Glutamatergic neuron (in vitro differentiated cells): ENCODE data around the gene CHST9. TPM values are rescaled to one million over a fixed set of nuclear protein-coding genes. Genes with fewer than 3 reads are reported as not detected.
"Not testable (repeated sequence)": the region's sequence is repeated elsewhere in the genome, so short reads cannot be mapped to it uniquely, and the experiment has no call there.

Source experiments
- DNase-seq: peaks from one replicate; pipeline ENCODE4 v3.0.0; 2022
- H3K27ac Mint-ChIP-seq: one replicate; pipeline ENCODE4 v1.8.0; 2020; ENCODE audit warnings: mild to moderate bottlenecking, mixed read lengths, inconsistent platforms; ENCODE audit not compliant: unreplicated experiment
- H3K27me3 Mint-ChIP-seq: one replicate; pipeline ENCODE4 v1.8.0; 2020; ENCODE audit warnings: mild to moderate bottlenecking, moderate library complexity, mixed read lengths, inconsistent platforms; ENCODE audit not compliant: unreplicated experiment
- H3K36me3 Mint-ChIP-seq: one replicate; pipeline ENCODE4 v1.8.0; 2020; ENCODE audit warnings: mild to moderate bottlenecking, mixed read lengths, inconsistent platforms; ENCODE audit not compliant: unreplicated experiment
- H3K4me1 Mint-ChIP-seq: one replicate; pipeline ENCODE4 v1.8.0; 2020; ENCODE audit warnings: mild to moderate bottlenecking, low read depth, mixed read lengths, inconsistent platforms; ENCODE audit not compliant: unreplicated experiment
- H3K4me3 Mint-ChIP-seq: one replicate; pipeline ENCODE4 v1.8.0; 2020; ENCODE audit warnings: mild to moderate bottlenecking, mixed read lengths, inconsistent platforms; ENCODE audit not compliant: unreplicated experiment
- H3K9me3 Mint-ChIP-seq: one replicate; pipeline ENCODE4 v1.8.0; 2020; ENCODE audit warnings: mild to moderate bottlenecking, moderate library complexity, mixed read lengths, inconsistent platforms; ENCODE audit not compliant: unreplicated experiment
- total RNA-seq: library from RNA; stranded (reverse); fragmentation: NEBNext Ultra II Directional; extraction: Animal tissue kit (Norgen Biotek cat#: 25700); gene quantifications from one replicate; pipeline ENCODE4 v1.2.1, GENCODE V29; 2021; ENCODE audit not compliant: unreplicated experiment
- TF ChIP-seq, protein P1 (sequence below): fragments of 200-600 bp; sonication (generic); IDR thresholded peaks from one replicate; pipeline ENCODE4 v1.5.0; 2021; ENCODE audit not compliant: partially characterized antibody, unreplicated experiment

CHST9 gene
- total RNA-seq, 1 donor from 2014 or later, result not detected

DNA sequence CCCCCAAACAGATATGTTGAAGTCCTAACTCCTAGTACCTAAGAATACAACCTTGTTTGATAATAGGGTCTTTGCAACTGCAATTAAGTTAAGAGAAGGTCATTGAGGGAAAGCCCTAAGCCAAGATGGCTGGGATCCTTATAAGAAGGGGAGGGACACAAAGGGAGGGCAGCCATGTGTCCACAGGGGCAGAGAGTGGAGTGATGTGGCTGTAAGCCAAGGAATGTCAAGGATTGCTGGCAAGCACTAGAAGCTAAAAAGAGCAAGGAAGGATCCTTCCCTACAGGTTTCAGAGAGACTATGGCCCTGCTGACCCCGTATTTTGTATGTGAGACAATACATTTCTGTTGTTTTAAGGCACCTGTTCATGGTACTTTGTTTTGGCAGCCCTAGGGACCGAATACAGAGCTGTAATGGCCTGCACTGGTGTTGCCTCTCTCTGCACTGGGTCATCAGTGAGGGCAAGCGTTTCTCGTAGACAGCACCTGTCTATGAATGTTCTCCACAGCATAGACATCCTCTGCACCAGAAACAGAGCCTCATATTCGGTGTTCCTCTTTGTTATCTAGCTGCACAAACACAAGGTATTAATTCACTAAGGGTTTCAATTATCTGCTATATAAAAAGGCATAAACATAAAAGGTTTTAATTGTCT lies 244.2 kb downstream of the CHST9 start:
- no peak overlapping the region for H3K4me3 Mint-ChIP-seq
- H3K36me3 Mint-ChIP-seq, result no peaks in the 10 kb centered on the region
- TF ChIP-seq, protein P1, sequence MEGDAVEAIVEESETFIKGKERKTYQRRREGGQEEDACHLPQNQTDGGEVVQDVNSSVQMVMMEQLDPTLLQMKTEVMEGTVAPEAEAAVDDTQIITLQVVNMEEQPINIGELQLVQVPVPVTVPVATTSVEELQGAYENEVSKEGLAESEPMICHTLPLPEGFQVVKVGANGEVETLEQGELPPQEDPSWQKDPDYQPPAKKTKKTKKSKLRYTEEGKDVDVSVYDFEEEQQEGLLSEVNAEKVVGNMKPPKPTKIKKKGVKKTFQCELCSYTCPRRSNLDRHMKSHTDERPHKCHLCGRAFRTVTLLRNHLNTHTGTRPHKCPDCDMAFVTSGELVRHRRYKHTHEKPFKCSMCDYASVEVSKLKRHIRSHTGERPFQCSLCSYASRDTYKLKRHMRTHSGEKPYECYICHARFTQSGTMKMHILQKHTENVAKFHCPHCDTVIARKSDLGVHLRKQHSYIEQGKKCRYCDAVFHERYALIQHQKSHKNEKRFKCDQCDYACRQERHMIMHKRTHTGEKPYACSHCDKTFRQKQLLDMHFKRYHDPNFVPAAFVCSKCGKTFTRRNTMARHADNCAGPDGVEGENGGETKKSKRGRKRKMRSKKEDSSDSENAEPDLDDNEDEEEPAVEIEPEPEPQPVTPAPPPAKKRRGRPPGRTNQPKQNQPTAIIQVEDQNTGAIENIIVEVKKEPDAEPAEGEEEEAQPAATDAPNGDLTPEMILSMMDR, result no peak
- H3K27me3 Mint-ChIP-seq, result no peaks in the 10 kb centered on the region
- no peaks in the 10 kb centered on the region for H3K9me3 Mint-ChIP-seq
- DNase-seq, result no peak
- no peak overlapping the region for H3K27ac Mint-ChIP-seq
- H3K4me1 Mint-ChIP-seq, result no peaks in the 10 kb centered on the region

DNA sequence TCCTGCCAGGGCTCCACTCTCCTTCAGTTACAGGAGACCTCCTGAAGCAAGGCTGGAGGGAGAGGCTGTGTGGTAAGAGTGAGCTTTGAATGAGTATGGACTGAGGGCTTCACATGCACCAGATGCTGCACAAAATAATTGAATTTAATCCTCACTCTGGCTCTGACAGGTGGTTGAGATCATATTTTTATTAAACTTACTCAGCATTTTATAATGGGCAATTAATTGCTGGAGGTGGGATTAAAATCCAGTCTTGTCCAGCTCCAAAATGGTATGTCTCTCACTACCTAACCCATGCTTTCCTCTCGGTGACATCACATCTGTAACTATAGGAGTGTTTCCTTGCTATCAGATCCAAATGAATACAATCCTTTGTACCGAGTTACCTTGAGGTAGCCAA lies 253.4 kb downstream of the CHST9 start:
- Mint-ChIP-seq H3K4me3 (no peak overlapping the region), H3K27me3 (no peaks in the 10 kb centered on the region), H3K36me3 (peaks cover 5% of the 10 kb centered on the region), H3K9me3 (no peaks in the 10 kb centered on the region), H3K4me1 (peaks cover 4% of the 10 kb centered on the region), H3K27ac (no peak overlapping the region)
- TF ChIP-seq, protein P1, result no peak
- no peak for DNase-seq

DNA sequence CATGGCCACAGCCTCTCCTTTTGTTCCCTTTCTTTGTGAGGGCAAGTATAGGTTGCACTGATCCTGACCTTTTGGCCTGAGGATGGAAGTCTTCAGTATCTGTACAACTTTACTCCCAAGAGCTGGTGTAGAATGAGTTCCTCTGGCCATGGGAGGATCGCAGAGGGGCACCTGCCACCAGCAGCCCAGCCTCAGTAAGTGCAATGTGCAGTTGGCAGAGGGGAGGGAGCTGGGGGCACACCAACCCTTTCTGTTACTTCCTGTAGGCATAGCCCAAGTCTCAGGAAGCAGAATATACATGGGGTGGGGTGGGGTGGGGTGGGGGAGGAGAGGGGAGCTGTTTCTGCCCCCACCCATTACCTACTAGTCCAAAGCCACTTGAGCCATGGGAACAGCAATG lies 254.5 kb downstream of the CHST9 start:
- TF ChIP-seq, protein P1, result no peak
- H3K4me3 Mint-ChIP-seq, result no peak overlapping the region

DNA sequence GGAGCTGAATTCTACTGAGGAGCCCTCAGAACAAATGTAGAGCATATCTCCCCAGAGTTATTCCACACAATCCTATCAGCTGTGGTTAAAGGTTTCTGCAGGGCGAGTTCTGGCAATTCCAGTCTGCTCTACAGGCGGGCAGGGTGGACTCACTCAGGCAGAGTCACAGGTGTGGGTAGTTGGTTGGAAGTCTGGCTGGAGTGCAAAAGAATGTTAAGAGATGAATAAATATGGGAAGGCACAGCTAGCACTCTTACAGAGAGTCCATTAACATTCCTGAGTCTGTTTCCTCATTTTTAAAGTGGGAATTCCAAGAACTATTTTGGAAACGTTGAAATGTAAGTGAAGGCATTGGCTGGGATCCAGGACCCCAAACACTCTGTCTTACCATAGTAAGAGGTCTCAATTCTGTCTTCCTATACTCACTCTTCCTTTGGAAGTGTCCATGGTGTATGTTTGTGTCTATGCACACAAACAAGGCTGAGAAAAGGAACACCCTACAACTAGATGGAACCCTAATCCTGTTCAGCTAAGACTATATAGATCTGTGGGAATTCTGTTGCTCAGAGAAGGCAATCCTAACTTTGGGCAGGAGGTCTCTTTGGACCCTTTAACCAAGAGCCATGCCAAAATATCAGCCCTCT lies 256.3 kb downstream of the CHST9 start:
- peaks cover 3% of the 10 kb centered on the region for H3K36me3 Mint-ChIP-seq
- DNase-seq, result no peak
- H3K27me3 Mint-ChIP-seq, result no peaks in the 10 kb centered on the region
- no peaks in the 10 kb centered on the region for H3K9me3 Mint-ChIP-seq
- no peak overlapping the region for H3K27ac Mint-ChIP-seq
- H3K4me3 Mint-ChIP-seq, result no peak overlapping the region
- H3K4me1 Mint-ChIP-seq, result peaks cover 4% of the 10 kb centered on the region
- TF ChIP-seq, protein P1, result no peak

More for the DNA sequence above, 254.5 kb downstream of the CHST9 start:
- Mint-ChIP-seq H3K9me3 (no peaks in the 10 kb centered on the region), H3K27ac (no peak overlapping the region), H3K4me1 (peaks cover 4% of the 10 kb centered on the region), H3K36me3 (peaks cover 5% of the 10 kb centered on the region), H3K27me3 (no peaks in the 10 kb centered on the region)
- DNase-seq, result no peak

DNA sequence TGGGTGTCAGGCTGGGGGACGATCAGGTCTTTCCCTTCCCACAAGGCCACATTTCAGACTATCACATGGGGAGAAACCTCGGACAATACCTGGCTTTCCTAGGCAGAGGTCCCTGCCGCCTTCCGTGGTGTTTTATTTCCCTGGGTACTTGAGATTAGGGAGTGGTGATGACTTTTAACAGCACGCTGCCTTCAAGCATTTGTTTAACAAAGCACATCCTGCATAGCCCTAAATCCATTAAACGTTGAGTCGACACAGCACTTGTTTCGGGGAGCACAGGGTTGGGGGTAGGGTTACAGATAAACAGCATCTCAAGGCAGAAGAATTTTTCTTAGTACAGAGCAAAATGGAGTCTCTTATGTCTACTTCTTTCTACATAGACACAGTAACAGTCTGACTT lies 257.3 kb downstream of the CHST9 start:
- DNase-seq, H3K4me3 Mint-ChIP-seq, H3K36me3 Mint-ChIP-seq, H3K27me3 Mint-ChIP-seq, H3K9me3 Mint-ChIP-seq, H3K4me1 Mint-ChIP-seq, H3K27ac Mint-ChIP-seq: not testable (repeated sequence)
